IPS-NIHi7 (cell line): Measurements from ENCODE around the gene RPL7L1.
"Not testable (repeated sequence)": the region's sequence is repeated elsewhere in the genome, so short reads cannot be mapped to it uniquely, and the experiment has no call there.

Source experiments
- DNase-seq: peaks from one replicate; pipeline ENCODE4 v3.0.0; 2012; ENCODE audit warnings: mixed read lengths; ENCODE audit errors: extremely low spot score

RPL7L1 gene

GRCh38 chr6:42891199-42891722 lies 11.8 kb downstream of the RPL7L1 start:
- no peak for DNase-seq

- not testable (repeated sequence) for DNase-seq
Measured at GRCh38 chr6:42894041-42894828, 14.8 kb downstream of the RPL7L1 start.

- DNase-seq, result no peak
Measured at GRCh38 chr6:42896178-42896719, 16.8 kb downstream of the RPL7L1 start.

- DNase-seq, result peak; percentile 43
Measured at GRCh38 chr6:42898891-42899361, 19.5 kb downstream of the RPL7L1 start.

GRCh38 chr6:42899871-42900270 lies 20.5 kb downstream of the RPL7L1 start:
- DNase-seq, result no peak

- peak; percentile 64 for DNase-seq
Measured at GRCh38 chr6:42901538-42901957, 22.1 kb downstream of the RPL7L1 start.

- not testable (repeated sequence) for DNase-seq
Measured at GRCh38 chr6:42902429-42903263, 23.2 kb downstream of the RPL7L1 start.

- DNase-seq, result no peak
Measured at GRCh38 chr6:42904467-42904866, 25.1 kb downstream of the RPL7L1 start.

GRCh38 chr6:42907336-42907735 lies 27.9 kb downstream of the RPL7L1 start:
- no peak for DNase-seq

GRCh38 chr6:42909835-42910234 lies 30.4 kb downstream of the RPL7L1 start:
- DNase-seq, result no peak

- DNase-seq, result peak; percentile 78
Measured at GRCh38 chr6:42911171-42912021, 32.0 kb downstream of the RPL7L1 start.

- DNase-seq, result no peak
Measured at GRCh38 chr6:42914546-42914945, 35.1 kb downstream of the RPL7L1 start.

- DNase-seq, result no peak
Measured at GRCh38 chr6:42915732-42916131, 36.3 kb downstream of the RPL7L1 start, which contains the start of gene PTCRA. Gene PTCRA (plus strand): TSS chr6:42916053. CDS start chr6:42916070, 17 bp downstream.

GRCh38 chr6:42916288-42916687 lies 36.9 kb downstream of the RPL7L1 start:
- DNase-seq, result no peak

GRCh38 chr6:42921801-42922200 lies 42.4 kb downstream of the RPL7L1 start:
- DNase-seq, result no peak

- DNase-seq, result no peak
Measured at GRCh38 chr6:42923666-42924065, 44.2 kb downstream of the RPL7L1 start.

- peak; percentile 41 for DNase-seq
Measured at GRCh38 chr6:42925248-42925857, 45.9 kb downstream of the RPL7L1 start.

GRCh38 chr6:42928986-42929820 lies 49.8 kb downstream of the RPL7L1 start, which contains the start of gene CNPY3:
Gene CNPY3 (plus strand): TSS chr6:42929480. CDS start chr6:42929571, 91 bp downstream.
- DNase-seq, result peak; percentile 94

- DNase-seq, result no peak
Measured at GRCh38 chr6:42929821-42930360, 50.5 kb downstream of the RPL7L1 start.
